H9 (cell line): ENCODE results near the gene KRT74. TPM values are rescaled to one million over a fixed set of nuclear protein-coding genes. Genes with fewer than 3 reads are reported as not detected.

Experiments
- DNase-seq: peaks from one replicate; pipeline ENCODE4 v3.0.0-alpha.2; 2017
- H2AFZ ChIP-seq: one replicate; pipeline ENCODE4 v1.6.1; 2013; ENCODE audit warnings: mild to moderate bottlenecking, low read length, control low read depth, moderate library complexity
- H2AK5ac ChIP-seq: 2 replicates; pipeline ENCODE4 v1.6.1; 2013; ENCODE audit warnings: low read length, control low read depth, mixed read lengths; ENCODE audit not compliant: insufficient read length
- H2BK120ac ChIP-seq: one replicate; pipeline ENCODE4 v1.6.1; 2013; ENCODE audit warnings: low read depth, mild to moderate bottlenecking, low read length, control low read depth, inconsistent platforms; ENCODE audit not compliant: poor library complexity, severe bottlenecking
- H2BK12ac ChIP-seq: 2 replicates; pipeline ENCODE4 v1.6.1; 2013; ENCODE audit warnings: low read length, control low read depth, mixed read lengths, low read depth; ENCODE audit not compliant: insufficient read length
- H2BK15ac ChIP-seq: 2 replicates; pipeline ENCODE4 v1.6.1; 2013; ENCODE audit warnings: low read depth, low read length, control low read depth
- H2BK20ac ChIP-seq: one replicate; pipeline ENCODE4 v1.6.1; 2013; ENCODE audit warnings: low read depth, mild to moderate bottlenecking, low read length, control low read depth, inconsistent platforms; ENCODE audit not compliant: poor library complexity, severe bottlenecking
- H2BK5ac ChIP-seq: 2 replicates; pipeline ENCODE4 v1.6.1; 2013; ENCODE audit warnings: low read length, control low read depth, mixed read lengths; ENCODE audit not compliant: insufficient read length
- H3K14ac ChIP-seq: 2 replicates; pipeline ENCODE4 v1.6.1; 2013; ENCODE audit warnings: low read length, control low read depth; ENCODE audit not compliant: insufficient read depth
- H3K18ac ChIP-seq: 2 replicates; pipeline ENCODE4 v1.6.1; 2013; ENCODE audit warnings: low read depth, mild to moderate bottlenecking, mixed read lengths, low read length, control low read depth; ENCODE audit not compliant: insufficient read length
- H3K23ac ChIP-seq: 2 replicates; pipeline ENCODE4 v1.6.1; 2013; ENCODE audit warnings: low read length, control low read depth, mixed read lengths, low read depth; ENCODE audit not compliant: insufficient read length
- H3K23me2 ChIP-seq: 2 replicates; pipeline ENCODE4 v1.6.1; 2013; ENCODE audit warnings: low read depth, mild to moderate bottlenecking, mixed read lengths, low read length, control low read depth; ENCODE audit not compliant: insufficient read length, poor library complexity, severe bottlenecking
- H3K27ac ChIP-seq: 2 replicates; pipeline ENCODE4 v1.5.1; 2013; ENCODE audit warnings: low read length, control low read depth, mixed read lengths, low read depth; ENCODE audit not compliant: insufficient read length
- H3K27me3 ChIP-seq: 2 replicates; pipeline ENCODE4 v1.6.1; 2013; ENCODE audit warnings: low read length, control low read depth, inconsistent platforms; ENCODE audit not compliant: insufficient read depth
- H3K4ac ChIP-seq: 2 replicates; pipeline ENCODE4 v1.6.1; 2013; ENCODE audit warnings: low read depth, mild to moderate bottlenecking, control low read depth, inconsistent platforms, low read length, moderate library complexity
- H3K4me1 ChIP-seq: 2 replicates; pipeline ENCODE4 v1.6.1; 2013; ENCODE audit warnings: low read length, control low read depth, inconsistent platforms; ENCODE audit not compliant: insufficient read depth
- H3K4me2 ChIP-seq: 2 replicates; pipeline ENCODE4 v1.6.1; 2013; ENCODE audit warnings: low read length, control low read depth, mixed read lengths; ENCODE audit not compliant: insufficient read length, insufficient read depth
- H3K56ac ChIP-seq: 2 replicates; pipeline ENCODE4 v1.6.1; 2013; ENCODE audit warnings: low read depth, mild to moderate bottlenecking, mixed read lengths, low read length, control low read depth; ENCODE audit not compliant: insufficient read length
- H3K79me1 ChIP-seq: 2 replicates; pipeline ENCODE4 v1.6.1; 2013; ENCODE audit warnings: low read depth, mild to moderate bottlenecking, moderate library complexity, low read length, control low read depth, inconsistent platforms; ENCODE audit not compliant: insufficient read depth, poor library complexity, severe bottlenecking
- H3K79me2 ChIP-seq: 2 replicates; pipeline ENCODE4 v1.6.1; 2013; ENCODE audit warnings: low read length, control low read depth, inconsistent platforms; ENCODE audit not compliant: insufficient read depth
- H3K9ac ChIP-seq: 2 replicates; pipeline ENCODE4 v1.6.1; 2013; ENCODE audit warnings: low read length, control low read depth, mixed read lengths; ENCODE audit not compliant: insufficient read length; ENCODE audit errors: extremely low read depth
- H3K9me3 ChIP-seq: one replicate; pipeline ENCODE4 v1.6.1; 2013; ENCODE audit warnings: low read depth, low read length, inconsistent platforms; ENCODE audit not compliant: control insufficient read depth
- H3T11ph ChIP-seq: one replicate; pipeline ENCODE4 v1.6.1; 2013; ENCODE audit warnings: mild to moderate bottlenecking, low read length, control low read depth, inconsistent platforms
- H4K20me1 ChIP-seq: one replicate; pipeline ENCODE4 v1.6.1; 2013; ENCODE audit not compliant: control insufficient read depth, insufficient read length, insufficient read depth
- H4K5ac ChIP-seq: 2 replicates; pipeline ENCODE4 v1.6.1; 2013; ENCODE audit warnings: low read depth, mild to moderate bottlenecking, mixed read lengths, low read length, control low read depth; ENCODE audit not compliant: insufficient read length
- H4K8ac ChIP-seq: replicated peaks from 2 replicates; pipeline ENCODE4 v1.6.1; 2013; ENCODE audit warnings: low read length, control low read depth, mixed read lengths, low read depth; ENCODE audit not compliant: insufficient read length
- H4K91ac ChIP-seq: 2 replicates; pipeline ENCODE4 v1.6.1; 2013; ENCODE audit warnings: low read depth, mild to moderate bottlenecking, moderate library complexity, mixed read lengths, low read length, control low read depth; ENCODE audit not compliant: insufficient read length
- H3K27ac Mint-ChIP-seq, 3 experiments: 2 replicates in 2 of 3; 3 replicates in 1 of 3; pipeline ENCODE4 v1.8.0; 2020 to 2021; ENCODE audit warnings: mixed read lengths in 3 of 3, mild to moderate bottlenecking in 1 of 3, moderate library complexity in 1 of 3
- H3K27me3 Mint-ChIP-seq: 2 replicates; pipeline ENCODE4 v1.8.0; 2021; ENCODE audit warnings: low read depth, mild to moderate bottlenecking, moderate library complexity, mixed read lengths
- H3K36me3 Mint-ChIP-seq, 3 experiments: 2 replicates in 2 of 3; 3 replicates in 1 of 3; pipeline ENCODE4 v1.8.0; 2020 to 2021; ENCODE audit warnings: low read depth in 3 of 3, mixed read lengths in 3 of 3; ENCODE audit not compliant: insufficient read depth in 1 of 3
- H3K4me1 Mint-ChIP-seq, 2 experiments: 2 replicates each; pipeline ENCODE4 v1.8.0; 2020; ENCODE audit warnings: mixed read lengths in 2 of 2
- H3K4me3 Mint-ChIP-seq, 2 experiments: 2 replicates in 1 of 2; 3 replicates in 1 of 2; pipeline ENCODE4 v1.8.0; 2020 to 2021; ENCODE audit warnings: mild to moderate bottlenecking in 2 of 2, mixed read lengths in 2 of 2, moderate library complexity in 1 of 2
- H3K9me3 Mint-ChIP-seq, 2 experiments: 2 replicates in 1 of 2; 3 replicates in 1 of 2; pipeline ENCODE4 v1.8.0; 2020; ENCODE audit warnings: mild to moderate bottlenecking in 2 of 2, mixed read lengths in 2 of 2, moderate library complexity in 1 of 2
- WGBS: extraction: QIAGEN DNeasy Blood & Tissue Kit; methylation state at CpG from one replicate; pipeline ENCODE4 v1.1.7; 2013; ENCODE audit warnings: missing lambda C conversion rate, low lambda C conversion rate, mixed read lengths; ENCODE audit not compliant: insufficient read length; ENCODE audit errors: extremely low coverage; 5-methylcytosine and 5-hydroxymethylcytosine counted together
- total RNA-seq: library from RNA; stranded (reverse); gene quantifications from 2 replicates; pipeline ENCODE4 v1.2.1, GENCODE V29; 2021
- TF ChIP-seq, protein P1 (sequence below): fragments of 200-600 bp; sonication (generic); conservative IDR thresholded peaks from 3 replicates; pipeline ENCODE4 v1.8.0; 2021; ENCODE audit warnings: antibody characterized with exemption, mild to moderate bottlenecking

The KRT74 gene
- total RNA-seq, 1 experiment from 2014 or later, result not detected

DNA sequence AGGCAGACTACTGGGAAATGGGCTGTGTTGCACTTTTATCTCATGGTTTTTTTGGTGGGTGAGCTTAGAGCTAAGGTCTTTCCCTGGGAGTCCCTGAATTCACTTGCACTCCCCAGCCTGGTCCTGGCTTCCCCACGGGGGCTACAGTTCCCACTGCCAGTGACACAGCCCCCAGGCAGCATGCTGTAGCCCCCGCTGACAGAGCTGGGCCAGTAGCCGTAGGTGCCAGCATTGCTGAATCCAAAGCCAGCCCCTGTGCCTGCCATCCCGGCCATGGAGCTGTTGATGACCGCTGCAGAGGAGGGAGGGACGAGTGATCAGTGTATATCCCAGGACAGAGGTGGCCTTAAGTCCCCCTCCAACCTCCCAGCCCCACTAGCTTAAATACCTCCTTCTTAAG is 34.5 kb upstream of the KRT74 start:
- Histone ChIP-seq H3T11ph (no peak overlapping the region), H3K4me2 (no peak overlapping the region), H3K79me1 (no peaks in the 10 kb centered on the region), H4K20me1 (no peaks in the 10 kb centered on the region), H2AK5ac (no peak overlapping the region), H4K5ac (no peak overlapping the region), H2BK15ac (no peak overlapping the region), H4K91ac (no peak overlapping the region), H2BK20ac (no peak overlapping the region), H4K8ac (no peak overlapping the region), H2BK5ac (no peak overlapping the region), H3K18ac (no peak overlapping the region), H3K14ac (no peak overlapping the region), H3K27me3 (no peaks in the 10 kb centered on the region), H3K27ac (no peak overlapping the region), H3K4me1 (no peaks in the 10 kb centered on the region), H3K79me2 (no peaks in the 10 kb centered on the region), H3K56ac (no peak overlapping the region), H2AFZ (no peak overlapping the region), H3K23ac (no peak overlapping the region), H2BK12ac (no peak overlapping the region), H3K9me3 (no peaks in the 10 kb centered on the region), H2BK120ac (no peak overlapping the region), H3K23me2 (no peaks in the 10 kb centered on the region), H3K4ac (no peak overlapping the region), H3K9ac (no peak overlapping the region)
- Mint-ChIP-seq H3K4me1 (peaks cover 0 to 4% of the 10 kb centered on the region in 2 experiments; a peak in 2 of 4 replicates), H3K27ac (no peak overlapping the region), H3K4me3 (no peak overlapping the region), H3K27me3 (peaks cover 40% of the 10 kb centered on the region), H3K9me3 (no peaks in the 10 kb centered on the region), H3K36me3 (no peaks in the 10 kb centered on the region)
- peak; percentile 25 for DNase-seq
- TF ChIP-seq, protein P1, sequence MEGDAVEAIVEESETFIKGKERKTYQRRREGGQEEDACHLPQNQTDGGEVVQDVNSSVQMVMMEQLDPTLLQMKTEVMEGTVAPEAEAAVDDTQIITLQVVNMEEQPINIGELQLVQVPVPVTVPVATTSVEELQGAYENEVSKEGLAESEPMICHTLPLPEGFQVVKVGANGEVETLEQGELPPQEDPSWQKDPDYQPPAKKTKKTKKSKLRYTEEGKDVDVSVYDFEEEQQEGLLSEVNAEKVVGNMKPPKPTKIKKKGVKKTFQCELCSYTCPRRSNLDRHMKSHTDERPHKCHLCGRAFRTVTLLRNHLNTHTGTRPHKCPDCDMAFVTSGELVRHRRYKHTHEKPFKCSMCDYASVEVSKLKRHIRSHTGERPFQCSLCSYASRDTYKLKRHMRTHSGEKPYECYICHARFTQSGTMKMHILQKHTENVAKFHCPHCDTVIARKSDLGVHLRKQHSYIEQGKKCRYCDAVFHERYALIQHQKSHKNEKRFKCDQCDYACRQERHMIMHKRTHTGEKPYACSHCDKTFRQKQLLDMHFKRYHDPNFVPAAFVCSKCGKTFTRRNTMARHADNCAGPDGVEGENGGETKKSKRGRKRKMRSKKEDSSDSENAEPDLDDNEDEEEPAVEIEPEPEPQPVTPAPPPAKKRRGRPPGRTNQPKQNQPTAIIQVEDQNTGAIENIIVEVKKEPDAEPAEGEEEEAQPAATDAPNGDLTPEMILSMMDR, result no peak
- no CpG with 5 or more reads among the region's 6 CpGs for WGBS
